ENCODE data around the gene TRPM1. TPM values are rescaled to one million over a fixed set of nuclear protein-coding genes. Genes with fewer than 3 reads are reported as not detected.

The TRPM1 gene
- total and polyA plus RNA-seq, 7 donors, result 0.03 TPM; not detected in 6

GRCh38 chr15:31042751-31043150, 58.8 kb downstream of the TRPM1 start:
- no peak for TF ChIP-seq CTCF (IDR thresholded peaks at IDR 0.05)
- intact Hi-C loops (cut with DNase I), result no loop called here
- WGBS, 3 donors, result 32 to 35% (median 33%) methylated on average over 2 of the region's 2 CpGs
- H3K27me3 ChIP-seq (ENCODE audit: insufficient read depth in 3 of 3, low read length in 2 of 3), result peaks cover 0 to 3% (median 0%) of the 10 kb centered on the region in 3 donors
- no peak overlapping the region for H3K4me3 ChIP-seq
- no peaks in the 10 kb centered on the region for H3K36me3 ChIP-seq (ENCODE audit: insufficient read depth in 1 of 2, low read depth in 1 of 2)
- H3K4me1 ChIP-seq, result no peaks in the 10 kb centered on the region
- H3K9me3 ChIP-seq, result no peaks in the 10 kb centered on the region
- DNase-seq (no peak), ATAC-seq (no peak)
- no peak overlapping the region for H3K27ac ChIP-seq

GRCh38 chr15:31041610-31042009, 59.9 kb downstream of the TRPM1 start:
- H3K36me3 ChIP-seq (ENCODE audit: insufficient read depth in 1 of 2, low read depth in 1 of 2), result no peaks in the 10 kb centered on the region

GRCh38 chr15:31040611-31041010, 60.9 kb downstream of the TRPM1 start:
- Histone ChIP-seq H3K27me3 (ENCODE audit: insufficient read depth in 3 of 3, low read length in 2 of 3) (peaks cover 0 to 3% (median 0%) of the 10 kb centered on the region in 3 donors), H3K27ac (no peak overlapping the region), H3K4me3 (no peak overlapping the region), H3K4me1 (no peaks in the 10 kb centered on the region), H3K36me3 (ENCODE audit: insufficient read depth in 1 of 2, low read depth in 1 of 2) (no peaks in the 10 kb centered on the region), H3K9me3 (no peaks in the 10 kb centered on the region)
- ATAC-seq (no peak), DNase-seq (no peak)
- no peak for TF ChIP-seq CTCF (IDR thresholded peaks at IDR 0.05)
- WGBS, 3 donors, result 87 to 91% (median 87%) methylated on average over 8 of the region's 8 CpGs
- intact Hi-C loops (cut with DNase I), result no loop called here

More at GRCh38 chr15:31041610-31042009, 59.9 kb downstream of the TRPM1 start:
- intact Hi-C loops (cut with DNase I), result no loop called here
- TF ChIP-seq CTCF (IDR thresholded peaks at IDR 0.05), result no peak
- Histone ChIP-seq H3K4me1 (no peaks in the 10 kb centered on the region), H3K27me3 (ENCODE audit: insufficient read depth in 3 of 3, low read length in 2 of 3) (peaks cover 0 to 3% (median 0%) of the 10 kb centered on the region in 3 donors), H3K27ac (no peak overlapping the region), H3K4me3 (no peak overlapping the region), H3K9me3 (no peaks in the 10 kb centered on the region)
- no peak for DNase-seq
- WGBS, 3 donors, result 88 to 93% (median 93%) methylated on average over 4 of the region's 4 CpGs
- ATAC-seq, result no peak

- intact Hi-C loops (cut with DNase I), result no loop called here
- H3K27me3 ChIP-seq (ENCODE audit: insufficient read depth in 3 of 3, low read length in 2 of 3), result peaks cover 0 to 3% (median 0%) of the 10 kb centered on the region in 3 donors
- no peak overlapping the region for H3K27ac ChIP-seq
- 89 to 92% (median 89%) methylated on average over 16 of the region's 16 CpGs for WGBS, 3 donors
- no peak for DNase-seq
- ATAC-seq, result no peak
- no peak for TF ChIP-seq CTCF (IDR thresholded peaks at IDR 0.05)
- H3K36me3 ChIP-seq (ENCODE audit: insufficient read depth in 1 of 2, low read depth in 1 of 2), result no peaks in the 10 kb centered on the region
- no peaks in the 10 kb centered on the region for H3K4me1 ChIP-seq
- no peaks in the 10 kb centered on the region for H3K9me3 ChIP-seq
- H3K4me3 ChIP-seq, result no peak overlapping the region
Measured at GRCh38 chr15:31039961-31040360, 61.6 kb downstream of the TRPM1 start.
